Daoy (cell line): ENCODE data around the gene CDADC1. TPM values are rescaled to one million over a fixed set of nuclear protein-coding genes. Genes with fewer than 3 reads are reported as not detected.
"Not testable (repeated sequence)": the region's sequence is repeated elsewhere in the genome, so short reads cannot be mapped to it uniquely, and the experiment has no call there.

Experiments used
- DNase-seq: peaks from one replicate; pipeline ENCODE4 v3.0.0-alpha.2; 2015; ENCODE audit warnings: low read depth
- total RNA-seq: library from RNA; depleted of rRNA; stranded (reverse); fragments of >200 nt; shearing (Covaris generic); gene quantifications from 2 replicates; pipeline ENCODE4 v1.2.3, GENCODE V29; 2014

Gene CDADC1
- total RNA-seq, 1 experiment from 2014 or later = 0.80 TPM

DNA sequence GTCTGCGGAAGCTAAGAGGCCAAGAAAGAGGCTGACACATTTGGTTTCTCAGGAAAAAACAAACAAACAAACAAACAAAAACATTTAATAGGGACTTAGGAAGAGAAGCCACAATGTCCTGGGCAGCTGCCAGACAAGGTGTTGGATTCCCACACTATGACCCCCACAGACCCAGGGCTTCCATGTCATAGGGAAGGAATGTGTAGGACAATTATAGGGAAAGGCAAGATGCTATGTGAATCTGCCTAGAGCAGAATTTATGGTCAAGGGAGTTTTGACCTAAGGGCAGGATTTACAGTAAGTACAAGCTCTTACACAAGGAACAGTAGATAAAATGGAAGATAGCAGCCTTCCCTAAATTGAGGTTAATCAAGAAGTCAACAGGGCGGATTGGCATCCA, 9.1 kb upstream of the CDADC1 start:
- no peak for DNase-seq

DNA sequence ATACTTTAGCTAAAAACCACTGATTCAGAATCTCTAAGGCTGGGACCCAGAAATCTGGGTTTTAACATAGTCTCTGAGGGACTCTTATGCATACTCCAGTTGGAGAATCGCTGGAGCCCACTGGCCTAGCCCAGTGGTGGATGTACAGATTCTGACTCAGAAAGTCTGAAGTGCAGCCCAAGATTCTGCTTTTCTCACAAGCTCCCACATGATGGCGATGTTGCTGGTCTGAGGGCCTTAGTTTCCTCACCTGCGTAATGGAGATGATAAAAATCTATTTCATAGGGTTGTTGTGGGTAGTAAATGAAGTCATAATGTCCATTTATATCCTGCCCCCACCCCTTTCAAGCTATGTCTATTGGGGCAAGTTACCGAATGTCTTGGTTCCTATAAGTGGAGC, 7.7 kb upstream of the CDADC1 start:
- peak; percentile 21 for DNase-seq

DNA sequence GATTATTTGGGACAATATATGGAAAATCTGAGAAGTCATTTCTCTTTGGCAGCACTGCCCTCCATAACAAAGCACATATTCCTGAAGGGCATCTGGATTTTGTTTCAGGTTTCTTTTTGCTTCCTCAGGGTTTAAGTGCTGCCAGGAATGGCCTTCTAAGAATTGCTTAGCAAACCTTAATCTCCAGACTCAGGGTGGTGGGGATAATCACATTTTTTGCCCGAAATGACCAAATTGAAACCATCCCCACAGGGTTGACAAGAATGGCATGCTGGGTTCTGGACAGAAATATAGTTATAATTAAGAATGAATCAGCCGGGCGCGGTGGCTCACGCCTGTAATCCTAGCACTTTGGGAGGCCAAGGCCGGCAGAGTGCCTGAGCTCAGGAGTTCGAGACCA, 6.4 kb upstream of the CDADC1 start:
- no peak for DNase-seq

DNA sequence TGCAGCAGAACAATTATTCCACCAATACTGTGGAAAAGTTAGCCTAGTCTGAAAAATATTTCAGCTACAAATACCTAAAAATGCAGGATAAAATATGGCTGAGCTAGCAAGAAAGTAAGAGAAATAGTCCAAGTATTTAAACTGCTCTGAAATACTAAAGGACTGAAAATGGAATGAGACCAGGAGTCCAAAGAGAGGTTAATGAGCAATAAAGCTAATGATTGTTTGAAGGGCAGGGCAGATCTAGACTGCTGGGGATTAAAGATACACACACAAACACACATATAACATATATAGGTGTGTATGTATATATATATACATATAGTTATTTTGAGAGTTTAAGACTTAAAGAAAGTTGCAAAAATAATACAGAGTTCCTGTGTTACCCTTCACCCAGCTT, 2.6 kb upstream of the CDADC1 start:
- DNase-seq = no peak

DNA sequence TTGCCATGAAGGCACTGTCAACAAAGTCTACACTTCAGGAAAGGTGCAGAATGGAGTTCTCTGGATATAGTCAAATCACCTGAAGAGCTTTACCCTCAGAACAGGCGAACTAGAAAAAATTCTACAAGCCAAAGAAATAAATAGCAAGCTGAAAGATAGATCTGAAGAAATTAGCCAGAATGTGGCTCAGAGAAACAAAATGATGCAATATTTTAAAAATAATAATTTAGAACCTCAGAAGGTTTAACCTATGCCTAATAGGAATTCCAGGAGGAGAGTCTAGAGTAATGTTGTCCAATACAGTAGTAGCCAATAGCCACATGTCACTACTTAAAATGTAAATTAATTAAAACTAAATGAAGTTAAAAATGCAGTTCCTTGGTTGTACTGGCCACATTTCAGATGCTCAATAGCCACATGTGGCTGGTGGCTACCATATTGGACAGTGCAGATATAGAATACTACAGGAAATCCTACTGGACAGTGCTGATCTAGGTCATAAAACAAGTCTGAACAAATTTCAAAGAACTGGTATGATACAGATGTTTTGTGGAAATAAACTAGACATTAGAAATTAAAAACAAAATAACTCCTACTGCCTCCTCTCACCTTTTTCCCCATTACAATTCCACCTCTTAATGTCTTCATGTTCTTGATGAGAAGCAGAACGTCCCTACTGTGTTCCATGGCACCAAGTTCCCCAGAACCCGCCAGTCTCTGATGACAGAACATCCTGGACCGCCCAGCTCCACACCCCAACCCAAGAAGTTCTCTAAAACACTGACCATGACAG, 679 bp upstream of the CDADC1 start:
- DNase-seq = no peak

DNA sequence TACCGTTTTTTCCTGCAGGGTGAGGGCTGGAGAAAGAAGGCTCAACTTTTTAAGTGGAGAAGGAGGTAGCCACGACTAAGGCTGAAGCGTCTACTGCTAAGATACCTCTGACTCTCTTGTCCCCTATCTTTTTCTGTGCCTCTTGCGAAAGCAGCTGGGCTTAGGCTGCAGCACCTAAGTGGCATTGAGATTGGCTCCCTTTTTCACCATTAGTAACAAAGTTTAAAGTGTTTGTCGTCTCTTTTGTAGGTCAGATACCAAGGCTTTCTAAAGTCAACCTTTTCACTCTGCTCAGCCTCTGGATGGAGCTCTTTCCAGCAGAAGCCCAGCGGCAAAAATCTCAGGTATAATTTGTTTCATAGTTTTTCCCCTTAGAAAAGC, 887 bp downstream of the CDADC1 start:
- DNase-seq = no peak

DNA sequence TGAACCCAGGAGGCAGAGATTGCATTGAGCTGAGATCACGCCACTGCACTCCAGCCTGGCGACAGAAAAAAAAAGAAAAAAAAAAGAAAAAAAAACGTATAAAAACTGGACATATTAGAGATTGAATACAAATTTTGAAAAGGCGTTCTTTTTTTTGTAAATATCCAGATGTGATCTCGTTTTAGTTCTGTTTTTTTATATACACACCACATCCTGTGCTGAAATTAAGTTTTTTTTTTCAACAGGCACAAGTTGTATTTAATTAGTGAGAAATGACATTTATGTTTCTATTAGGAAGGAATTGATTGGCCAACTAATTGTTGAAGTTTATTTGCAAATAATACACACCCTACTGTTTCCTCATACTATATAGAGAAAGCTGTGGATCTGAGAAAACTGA, 3.6 kb downstream of the CDADC1 start:
- DNase-seq = no peak

DNA sequence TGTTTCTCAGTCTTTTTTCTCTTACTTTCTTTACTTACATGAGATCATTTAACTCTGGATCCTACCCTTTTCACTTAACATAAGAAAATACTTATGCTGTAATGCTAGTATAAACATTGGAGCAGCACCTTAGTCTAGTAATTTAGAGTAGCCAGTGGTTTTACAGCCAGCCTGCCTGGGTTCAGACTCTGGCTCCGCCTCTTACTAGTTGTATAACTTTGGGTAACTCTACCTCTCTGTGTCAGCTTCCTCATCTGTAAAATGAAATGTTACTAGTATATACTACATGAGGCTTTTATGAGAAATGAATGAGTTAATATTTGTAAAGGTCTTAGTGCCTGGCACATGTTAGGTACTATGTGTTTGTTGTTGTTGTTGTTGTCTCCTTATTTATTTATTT, 5.6 kb downstream of the CDADC1 start:
- DNase-seq = no peak

DNA sequence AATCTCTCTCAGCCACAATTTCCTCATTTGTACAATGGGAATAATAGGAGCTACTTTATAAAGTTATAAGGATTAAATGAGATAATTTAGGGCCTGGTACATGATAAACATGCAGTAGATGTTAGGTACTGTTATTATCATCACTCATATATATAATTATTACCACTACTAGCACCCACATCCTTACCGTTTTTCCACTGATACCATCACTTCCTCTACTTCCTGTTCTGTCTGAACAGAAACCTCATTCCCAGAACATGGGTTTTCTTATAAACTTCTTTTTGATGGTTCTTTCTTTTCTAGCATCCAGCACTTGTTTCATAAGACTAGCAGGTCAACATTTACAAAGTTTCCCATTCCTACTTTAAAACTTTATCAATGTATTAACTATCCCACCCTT, 6.3 kb downstream of the CDADC1 start:
- DNase-seq = no peak

DNA sequence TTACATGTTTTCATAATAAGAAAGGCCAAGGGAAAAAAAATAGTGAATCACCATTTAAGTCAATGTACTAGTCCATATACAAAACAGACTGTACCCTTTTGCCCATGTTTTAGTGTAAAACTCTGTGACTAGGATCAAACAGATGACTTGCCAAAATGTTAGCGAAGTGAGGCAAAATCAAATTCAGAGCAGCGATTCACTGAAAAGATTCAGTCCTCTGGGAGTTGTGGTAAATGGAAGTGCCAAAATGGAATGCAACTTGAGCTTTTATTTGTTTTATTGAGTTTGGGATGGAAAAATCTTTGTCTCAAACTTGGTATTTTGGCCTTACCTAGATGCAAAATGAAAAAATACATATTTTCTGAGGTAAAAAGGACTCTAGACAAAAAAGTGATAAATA, 9.1 kb downstream of the CDADC1 start:
- DNase-seq = no peak

DNA sequence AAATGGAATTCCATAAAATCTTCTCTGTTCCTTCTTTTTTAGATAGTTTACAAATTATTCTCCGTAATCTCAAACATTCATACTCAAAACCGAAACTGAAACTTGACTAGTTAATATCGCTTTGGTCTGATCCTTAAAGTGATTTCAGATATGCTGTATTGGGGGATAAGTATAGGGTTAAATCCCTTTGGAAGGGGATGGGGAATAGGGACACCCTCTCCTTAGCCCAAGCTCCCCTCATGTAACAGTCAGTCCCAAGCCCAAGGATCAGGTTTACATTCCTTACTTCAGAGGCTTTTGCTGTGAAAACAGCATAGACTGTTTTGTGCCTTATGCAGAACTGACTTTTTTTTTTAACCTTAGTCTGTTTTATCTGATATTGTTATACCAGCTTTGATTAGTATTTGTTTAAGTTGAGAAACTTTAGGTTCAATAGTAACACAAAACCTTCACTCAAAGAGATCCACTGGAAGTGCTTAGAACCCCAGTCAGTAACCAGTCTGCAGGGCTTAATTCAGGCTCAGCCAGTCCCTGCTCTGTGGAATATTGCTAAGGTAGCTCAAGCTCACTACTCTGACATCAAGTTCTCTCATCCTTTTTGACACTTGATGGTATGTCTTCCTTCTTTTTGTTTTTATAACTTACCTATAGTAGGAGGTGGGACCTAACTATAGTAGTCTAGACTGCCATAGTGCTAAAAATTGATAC, 10.5 kb downstream of the CDADC1 start:
- no peak for DNase-seq

DNA sequence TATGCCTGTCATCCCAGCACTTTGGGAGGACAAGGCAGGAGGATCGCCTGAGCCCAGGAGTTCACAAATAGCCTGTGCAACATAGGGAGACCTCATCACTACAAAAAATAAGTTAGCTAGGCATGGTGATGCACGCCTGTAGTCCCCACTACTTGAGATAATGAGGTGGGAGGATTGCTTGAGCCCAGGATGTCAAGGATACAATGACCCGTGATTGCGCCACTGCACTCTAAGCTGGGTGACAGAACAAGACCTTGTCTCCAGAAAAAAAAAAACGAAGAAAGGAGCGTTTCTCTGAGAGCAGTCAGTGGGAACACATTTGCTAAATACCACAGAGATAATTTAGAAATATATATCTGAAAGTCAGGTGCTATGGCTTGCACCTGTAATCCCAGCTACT, 11.9 kb downstream of the CDADC1 start:
- no peak for DNase-seq

DNA sequence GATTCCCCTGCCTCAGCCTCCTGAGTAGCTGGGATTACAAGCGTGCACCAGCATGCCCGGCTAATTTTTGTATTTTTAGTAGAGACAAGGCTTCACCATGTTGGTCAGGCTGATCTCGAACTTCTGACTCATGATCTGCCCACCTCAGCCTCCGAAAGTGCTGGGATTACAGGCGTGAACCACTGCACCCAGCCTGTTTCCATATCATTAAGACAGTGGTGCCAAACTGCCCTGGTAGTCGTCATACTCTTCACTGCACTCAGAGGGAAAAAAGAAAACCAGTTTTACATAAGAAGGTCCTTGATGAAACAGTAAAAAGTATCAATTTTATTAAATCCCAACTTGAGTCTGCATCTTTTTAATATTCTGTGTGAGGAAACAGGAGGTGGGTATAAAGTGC, 14.9 kb downstream of the CDADC1 start:
- no peak for DNase-seq

DNA sequence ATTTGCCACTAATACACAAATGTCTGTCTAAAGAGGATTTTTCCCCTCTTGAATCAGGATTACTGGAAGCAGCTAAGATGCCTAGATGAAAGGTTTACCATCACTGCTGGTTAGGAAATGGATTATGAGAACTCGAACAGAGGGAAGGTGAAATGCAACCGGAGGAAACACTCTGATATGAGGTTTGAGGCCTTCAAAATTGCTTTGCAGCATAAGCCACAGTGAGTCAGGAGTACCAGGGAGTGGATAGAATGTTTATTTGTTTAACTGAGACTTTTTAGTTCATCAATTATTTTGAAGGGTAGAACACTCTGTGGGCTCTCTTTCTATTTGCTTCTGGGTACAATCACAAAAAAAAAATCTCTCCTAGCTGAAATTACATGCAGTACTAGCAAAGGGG, 18.1 kb downstream of the CDADC1 start:
- peak; percentile 15 for DNase-seq

DNA sequence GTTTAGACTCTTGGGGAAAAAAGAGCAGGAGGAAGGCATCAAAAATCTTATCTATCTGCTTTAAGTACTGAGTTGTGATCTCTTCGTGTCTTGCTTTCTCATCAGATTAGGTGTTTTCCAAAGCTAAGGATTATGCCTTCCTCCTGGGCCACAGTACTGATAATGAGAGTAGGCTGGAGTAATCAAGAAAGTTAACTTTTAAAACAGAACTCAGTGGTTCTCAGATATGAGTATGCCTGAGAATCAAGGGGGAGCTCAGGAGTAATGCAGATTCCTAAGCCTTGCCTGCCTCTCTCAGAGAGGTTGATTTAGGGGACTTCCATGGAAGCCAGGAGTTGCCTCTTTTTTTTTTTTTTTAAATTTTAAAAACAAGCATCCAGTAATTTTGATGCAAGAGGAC, 23.5 kb downstream of the CDADC1 start:
- DNase-seq = no peak

DNA sequence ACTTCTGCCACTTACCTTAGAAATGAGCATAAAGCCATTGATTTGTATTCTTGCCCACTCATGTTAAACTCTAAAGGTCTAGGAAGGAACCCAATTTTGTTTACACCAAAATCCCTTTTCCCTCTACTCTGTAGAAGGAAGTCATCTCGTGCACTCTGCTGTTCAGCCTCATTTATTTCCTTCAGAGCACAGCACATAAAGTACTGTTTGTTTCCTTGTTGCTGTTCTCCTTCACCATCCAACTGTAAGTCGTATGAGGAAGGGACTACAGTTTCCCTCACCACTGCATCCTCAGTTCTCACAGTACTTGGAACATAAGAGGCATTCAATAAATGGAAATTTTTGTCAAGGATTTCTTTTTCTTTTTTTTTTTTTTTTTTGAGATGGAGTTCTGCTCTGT, 24.6 kb downstream of the CDADC1 start:
- no peak for DNase-seq

DNA sequence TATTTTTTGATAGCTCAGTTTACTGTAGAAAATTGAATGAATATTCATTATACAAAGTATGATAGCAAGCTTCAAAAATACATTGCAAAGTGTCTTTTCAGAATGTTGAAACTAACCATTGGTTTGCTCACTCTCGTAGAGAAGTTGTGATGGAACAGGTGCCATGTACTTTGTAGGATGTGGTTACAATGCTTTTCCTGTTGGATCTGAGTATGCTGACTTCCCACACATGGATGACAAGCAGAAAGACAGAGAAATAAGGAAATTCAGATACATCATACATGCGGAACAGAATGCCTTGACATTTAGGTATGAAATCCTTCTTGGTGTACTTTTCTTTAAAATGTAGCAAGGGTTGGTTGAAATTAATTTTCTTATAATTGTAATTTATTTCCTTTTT, 30.5 kb downstream of the CDADC1 start:
- no peak for DNase-seq

DNA sequence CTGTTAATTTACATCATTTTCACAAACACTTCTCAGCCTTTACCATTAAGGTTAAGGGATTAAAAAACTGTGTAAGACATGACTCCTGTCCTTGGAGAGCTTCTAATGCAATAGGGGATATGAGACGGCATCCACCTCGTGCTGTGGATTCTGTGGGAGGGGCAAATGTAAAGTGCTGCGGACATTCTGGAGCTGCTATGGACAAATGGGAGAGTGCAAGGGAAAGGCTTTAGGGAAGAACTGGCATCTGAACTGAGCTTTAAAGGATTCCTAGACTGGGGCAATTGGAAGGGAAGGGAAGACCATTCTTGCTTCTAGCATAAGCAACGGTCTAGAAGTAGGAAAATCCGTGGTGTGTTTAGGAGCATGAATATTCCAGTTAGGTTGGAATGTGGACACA, 31.4 kb downstream of the CDADC1 start:
- no peak for DNase-seq

DNA sequence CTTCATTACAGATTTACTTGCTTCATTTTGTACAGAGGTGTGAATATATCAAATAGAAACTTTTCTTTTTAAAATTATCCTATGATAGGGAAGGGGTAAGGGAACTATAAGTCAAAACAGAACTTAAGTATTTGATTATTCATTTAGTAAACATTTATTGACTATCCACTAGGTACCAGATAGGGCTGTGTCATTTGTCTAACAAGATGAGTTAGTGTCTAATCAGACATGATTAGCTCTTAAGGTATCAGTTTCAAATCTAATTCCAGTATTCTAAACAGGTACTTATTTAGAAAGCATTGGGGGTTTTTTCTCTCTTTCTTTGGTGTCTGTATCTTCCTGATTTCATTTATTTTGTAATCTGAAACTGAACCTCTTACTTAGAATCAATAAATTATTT, 32.2 kb downstream of the CDADC1 start:
- no peak for DNase-seq

DNA sequence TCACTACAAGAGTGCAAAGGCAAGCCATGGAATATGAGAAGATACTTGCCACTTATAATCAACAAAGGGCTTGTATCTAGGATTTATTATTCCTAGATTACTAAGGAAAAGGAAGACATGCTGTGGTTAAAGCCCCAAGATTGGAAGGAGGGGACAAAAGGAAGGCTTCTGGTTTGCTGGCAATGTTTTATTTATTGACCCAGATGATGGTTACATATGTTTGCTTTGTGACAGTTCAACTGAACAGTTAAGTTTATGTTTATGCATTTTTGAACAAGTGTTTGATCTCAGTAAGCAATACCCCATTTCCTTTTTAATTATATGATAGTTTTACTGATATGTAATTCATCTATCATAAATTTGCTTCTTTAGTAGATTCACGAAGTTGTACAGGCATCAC, 40.3 kb downstream of the CDADC1 start:
- no peak for DNase-seq

DNA sequence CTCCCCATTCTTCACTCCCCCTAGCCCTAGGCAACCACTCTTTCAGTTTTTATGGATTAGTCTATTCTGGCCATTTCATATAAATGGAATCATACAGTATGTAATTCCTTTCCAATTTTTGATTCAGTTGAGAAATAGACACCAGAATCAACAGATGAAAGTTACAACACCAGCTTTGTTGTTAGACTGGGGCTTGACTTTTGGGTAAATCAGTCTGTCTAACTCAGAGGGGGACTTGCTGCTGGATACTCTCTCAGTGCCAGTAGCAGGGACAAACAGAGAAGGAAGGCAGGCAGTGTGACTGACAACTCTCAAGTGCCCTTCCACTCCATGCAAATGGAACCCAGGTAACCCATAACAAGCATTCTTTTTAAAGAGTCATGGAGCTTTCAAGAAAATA, 40.7 kb downstream of the CDADC1 start:
- no peak for DNase-seq

DNA sequence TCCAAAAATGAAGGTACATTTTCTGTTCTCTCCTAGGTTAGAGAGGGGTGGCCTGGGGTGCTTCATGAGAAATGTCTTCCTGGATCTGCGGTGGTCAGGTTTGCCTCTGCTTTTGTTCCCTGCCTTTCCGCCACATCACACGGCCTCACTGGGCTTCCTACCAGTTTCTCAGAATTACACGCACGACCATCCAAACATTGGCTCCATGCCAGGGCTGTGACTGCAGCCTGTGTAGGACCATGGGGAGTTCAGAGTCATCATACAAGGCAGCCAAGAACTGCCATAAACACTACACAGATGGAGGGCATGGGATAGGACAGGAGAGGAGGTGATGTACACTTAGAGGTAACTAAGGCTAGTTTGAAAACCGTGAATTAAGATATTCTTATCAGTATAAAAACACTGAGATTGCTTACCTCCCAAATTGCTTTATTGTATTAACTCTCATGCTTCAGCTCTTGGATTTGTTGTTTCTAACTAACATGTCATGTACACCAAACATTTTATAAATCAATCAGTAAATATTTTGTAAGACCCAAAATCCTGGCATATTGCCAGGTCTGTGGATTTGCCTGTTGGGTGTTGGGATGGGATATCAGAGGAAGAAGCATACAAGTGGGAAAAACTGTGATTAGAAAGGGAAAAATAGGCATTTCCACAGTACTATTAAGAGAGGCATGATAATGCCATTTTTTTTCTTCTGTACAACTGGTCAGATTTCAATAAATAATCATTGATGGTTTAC, 45.2 kb downstream of the CDADC1 start:
- DNase-seq = no peak

DNA sequence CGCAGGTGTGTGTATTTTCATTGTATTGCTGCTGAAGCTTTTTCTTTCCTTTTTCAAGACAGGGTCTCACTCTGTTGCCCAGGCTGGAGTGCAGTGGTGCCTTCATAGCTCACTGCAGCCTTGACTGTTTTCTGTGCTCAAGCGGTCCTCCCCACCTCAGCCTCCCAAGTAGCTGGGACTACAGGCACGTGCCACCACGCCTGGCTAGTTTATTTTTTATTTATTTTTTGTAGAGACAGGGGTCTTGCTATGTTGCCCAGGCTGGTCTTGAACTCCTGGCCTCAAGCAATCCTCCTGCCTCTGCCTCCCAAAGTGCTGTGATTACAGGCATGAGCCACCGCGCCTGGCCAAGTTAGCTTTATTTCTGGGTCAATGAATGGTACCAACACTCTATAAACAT, 47.0 kb downstream of the CDADC1 start:
- not testable (repeated sequence) for DNase-seq
